Subcutaneous abdominal adipose tissue (tissue), 5 donors: ENCODE data around the gene PSKH1.
"Not testable (repeated sequence)": the region's sequence is repeated elsewhere in the genome, so short reads cannot be mapped to it uniquely, and the experiment has no call there.

ENCODE experiments used
- H3K27ac ChIP-seq: one replicate; pipeline ENCODE4 v1.7.0; 2013; ENCODE audit warnings: low read depth, mild to moderate bottlenecking, inconsistent platforms, low read length, moderate library complexity
- H3K27me3 ChIP-seq, 5 donors: one replicate each; pipeline ENCODE4 v1.7.0; 2013; ENCODE audit warnings: low read length in 5 of 5, inconsistent platforms in 1 of 5; ENCODE audit not compliant: control insufficient read depth in 5 of 5, insufficient read depth in 4 of 5
- H3K36me3 ChIP-seq, 5 donors: one replicate each; pipeline ENCODE4 v1.7.0; 2013; ENCODE audit warnings: low read length in 5 of 5; ENCODE audit not compliant: control insufficient read depth in 5 of 5, insufficient read depth in 5 of 5
- H3K4me1 ChIP-seq, 5 donors: one replicate each; pipeline ENCODE4 v1.7.0; 2013; ENCODE audit warnings: low read length in 5 of 5, mild to moderate bottlenecking in 3 of 5, moderate library complexity in 1 of 5; ENCODE audit not compliant: control insufficient read depth in 5 of 5, insufficient read depth in 5 of 5
- H3K4me3 ChIP-seq, 5 donors: one replicate each; pipeline ENCODE4 v1.7.0; 2013; ENCODE audit warnings: low read length in 5 of 5, low read depth in 1 of 5
- H3K9ac ChIP-seq, 5 donors: one replicate each; pipeline ENCODE4 v1.7.0; 2013; ENCODE audit warnings: low read length in 5 of 5, mild to moderate bottlenecking in 4 of 5, moderate library complexity in 3 of 5
- H3K9me3 ChIP-seq, 5 donors: one replicate each; pipeline ENCODE4 v1.7.0; 2013; ENCODE audit warnings: low read length in 5 of 5; ENCODE audit not compliant: control insufficient read depth in 5 of 5
- donor health status: healthy.
- donor health status: healthy.
- donor health status: healthy.
- donor health status: healthy.
- donor health status: healthy.

The PSKH1 gene

DNA sequence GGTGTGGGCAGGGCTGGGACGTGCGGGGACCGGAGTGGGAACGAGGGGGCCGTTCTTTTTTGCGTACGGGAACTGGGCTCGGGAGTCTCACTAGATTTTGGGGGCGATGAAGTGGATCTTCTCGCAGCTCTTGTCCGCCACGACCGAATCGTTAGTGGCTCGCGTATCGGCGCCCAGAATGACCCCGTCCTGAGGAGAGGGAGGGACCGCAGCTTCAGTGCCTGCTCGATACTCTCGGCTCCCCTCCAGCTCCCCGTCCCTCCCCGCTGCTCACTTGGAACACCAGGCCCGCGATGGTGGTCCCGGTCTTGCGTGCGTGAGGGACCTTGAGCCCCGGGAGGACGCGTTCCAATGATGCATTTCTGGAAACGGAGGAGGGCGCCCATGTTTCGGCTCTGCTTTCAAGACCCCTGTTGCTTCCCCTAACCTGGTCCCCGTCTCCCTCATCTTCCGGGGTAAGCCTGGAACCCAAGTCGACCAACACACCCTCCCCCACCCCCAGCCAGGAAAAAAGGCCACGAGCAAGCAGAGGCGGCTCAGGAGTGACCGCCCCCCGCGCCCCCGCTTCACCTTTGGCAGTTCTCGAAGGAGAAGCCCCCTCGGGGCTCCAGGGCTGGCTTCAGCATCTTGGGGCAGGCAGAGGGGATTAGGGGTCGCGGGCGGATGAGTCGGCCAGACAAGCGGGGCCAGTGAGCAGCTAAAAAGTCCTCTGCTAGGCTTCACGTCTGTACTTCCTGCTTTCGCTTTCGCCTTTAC is 43.2 kb downstream of the PSKH1 start, which contains the start of gene PSMB10:
PSMB10 (minus strand) TSS at position 727 of the 756 bp plus-strand sequence; CDS start at position 626, 101 bp downstream.
- Histone ChIP-seq H3K4me1 (peaks cover 5 to 36% (median 27%) of the 10 kb centered on the region in 5 donors), H3K27ac (peak within 1 kb of the TSS; percentile 89), H3K9ac (peak within 1 kb of the TSS; percentile 81 to 90 (median 88)), H3K9me3 (no peaks in the 10 kb centered on the region), H3K36me3 (peaks cover 0 to 44% (median 24%) of the 10 kb centered on the region in 5 donors), H3K27me3 (no peaks in the 10 kb centered on the region), H3K4me3 (peak within 1 kb of the TSS; percentile 80 to 95 (median 91))

DNA sequence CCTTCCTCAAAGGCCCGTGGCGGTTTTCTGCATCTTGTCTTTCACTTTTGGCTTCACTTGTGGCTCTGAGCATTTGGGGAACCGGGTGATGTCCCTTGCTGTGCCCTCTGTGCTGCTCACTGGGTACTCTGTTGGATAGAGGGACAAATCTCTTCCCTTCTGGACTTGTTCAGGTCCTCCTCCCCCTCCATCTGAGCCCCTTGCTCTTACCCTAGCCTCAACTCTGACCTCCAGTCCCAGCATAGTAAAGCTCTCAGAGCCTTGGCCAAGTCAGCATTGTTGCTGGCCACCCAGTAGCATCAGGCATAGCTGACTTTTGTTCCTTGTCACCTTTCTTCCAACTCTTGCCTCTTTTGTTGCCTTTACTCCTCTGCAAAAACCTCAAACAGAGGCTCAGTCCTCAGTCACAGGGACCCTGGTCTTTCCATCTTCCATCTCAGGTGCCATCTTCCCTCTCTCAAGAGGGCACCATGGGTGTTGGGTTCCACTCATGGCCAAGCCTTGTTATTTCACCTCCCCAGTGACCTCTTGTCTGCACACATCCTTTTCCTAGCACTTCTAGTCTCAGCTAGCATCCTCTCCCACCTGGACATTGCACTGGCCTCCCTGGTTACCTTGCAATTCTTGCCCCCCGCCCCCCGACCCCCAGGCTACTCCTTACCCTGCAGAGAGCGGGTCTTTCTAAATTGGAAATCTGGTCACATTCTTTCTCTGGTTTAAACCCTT is 44.0 kb downstream of the PSKH1 start:
- peaks cover 5 to 36% (median 28%) of the 10 kb centered on the region in 5 donors for H3K4me1 ChIP-seq
- H3K4me3 ChIP-seq = peak overlapping the region; percentile 71 to 95 (median 91)

DNA sequence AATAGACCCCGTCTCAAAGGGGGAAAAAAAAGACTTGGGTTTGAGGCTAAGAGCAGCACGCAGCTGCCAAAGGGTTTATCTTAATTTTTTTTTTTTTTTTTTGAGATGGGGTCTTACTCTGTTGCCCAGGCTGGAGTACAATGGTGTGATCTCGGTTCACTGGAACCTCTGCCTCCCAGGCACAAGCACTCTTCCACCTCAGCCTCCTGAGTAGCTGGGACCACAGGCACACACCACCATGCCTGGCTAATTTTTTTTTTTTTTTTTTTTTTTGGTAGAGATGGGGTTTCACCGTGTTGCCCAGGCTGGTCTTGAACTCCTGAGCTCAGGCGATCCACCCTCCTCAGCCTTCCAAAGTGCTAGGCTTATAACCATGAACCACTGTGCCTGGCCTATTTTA is 44.7 kb downstream of the PSKH1 start:
- H3K9me3 ChIP-seq, H3K9ac ChIP-seq, H3K27me3 ChIP-seq, H3K4me3 ChIP-seq: not testable (repeated sequence)
- peaks cover 5 to 39% (median 30%) of the 10 kb centered on the region in 5 donors for H3K4me1 ChIP-seq
- peak overlapping the region; percentile 89 for H3K27ac ChIP-seq
- H3K36me3 ChIP-seq = peaks cover 0 to 44% (median 33%) of the 10 kb centered on the region in 5 donors

More for the DNA sequence above, 44.0 kb downstream of the PSKH1 start:
- Histone ChIP-seq H3K27me3 (no peaks in the 10 kb centered on the region), H3K9ac (peak overlapping the region; percentile 81 to 90 (median 88)), H3K36me3 (peaks cover 0 to 43% (median 31%) of the 10 kb centered on the region in 5 donors), H3K27ac (peak overlapping the region; percentile 89), H3K9me3 (no peaks in the 10 kb centered on the region)

DNA sequence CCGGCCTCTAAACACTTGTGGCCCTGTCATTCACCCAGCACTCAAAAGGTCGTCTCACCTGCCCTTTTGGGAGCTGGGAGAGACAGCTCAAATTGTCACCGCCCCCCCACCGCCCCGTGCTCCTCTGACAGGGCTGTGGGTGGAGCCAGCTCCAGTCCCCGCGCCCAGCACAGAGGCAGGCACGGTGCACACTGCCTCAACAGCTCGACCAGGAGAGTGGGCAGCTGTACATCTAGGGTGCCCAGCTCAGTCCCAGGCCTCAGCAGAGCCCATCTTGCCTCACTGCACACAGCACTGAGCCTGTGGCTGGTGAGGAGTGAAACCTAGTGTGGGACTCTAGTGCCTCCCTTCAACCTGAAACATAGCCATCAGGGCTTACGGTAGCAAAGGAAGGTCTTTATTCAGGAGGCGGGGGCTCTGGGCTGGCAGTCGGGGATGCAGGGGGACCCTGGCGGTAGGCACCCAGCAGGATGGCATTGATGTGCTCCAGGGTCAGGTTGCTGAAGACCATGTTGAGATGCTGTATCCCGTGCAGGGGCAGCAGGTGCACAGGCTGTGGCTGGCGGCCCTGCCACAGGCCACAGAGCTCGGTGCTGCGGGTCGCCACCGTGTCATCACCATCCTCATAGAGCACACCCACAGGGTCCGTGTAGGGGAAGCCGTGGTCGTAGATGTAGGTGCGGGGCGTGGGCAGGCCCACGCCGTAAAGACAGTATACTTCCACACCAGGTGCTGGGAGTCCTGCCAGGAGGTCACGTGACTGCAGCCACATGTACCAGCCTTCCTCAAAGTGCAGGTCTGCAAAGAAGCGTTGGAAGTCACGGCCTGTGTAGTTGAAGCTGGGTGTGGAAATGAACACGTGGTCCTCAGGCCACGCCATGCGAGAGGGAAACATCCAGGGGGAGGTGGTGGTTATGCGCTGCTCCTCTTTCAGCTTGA is 46.7 kb downstream of the PSKH1 start:
- Histone ChIP-seq H3K9ac (no peak overlapping the region), H3K36me3 (peaks cover 0 to 51% (median 43%) of the 10 kb centered on the region in 5 donors), H3K4me1 (peaks cover 8 to 50% (median 39%) of the 10 kb centered on the region in 5 donors), H3K27ac (no peak overlapping the region), H3K4me3 (no peak overlapping the region), H3K9me3 (no peaks in the 10 kb centered on the region), H3K27me3 (no peaks in the 10 kb centered on the region)

DNA sequence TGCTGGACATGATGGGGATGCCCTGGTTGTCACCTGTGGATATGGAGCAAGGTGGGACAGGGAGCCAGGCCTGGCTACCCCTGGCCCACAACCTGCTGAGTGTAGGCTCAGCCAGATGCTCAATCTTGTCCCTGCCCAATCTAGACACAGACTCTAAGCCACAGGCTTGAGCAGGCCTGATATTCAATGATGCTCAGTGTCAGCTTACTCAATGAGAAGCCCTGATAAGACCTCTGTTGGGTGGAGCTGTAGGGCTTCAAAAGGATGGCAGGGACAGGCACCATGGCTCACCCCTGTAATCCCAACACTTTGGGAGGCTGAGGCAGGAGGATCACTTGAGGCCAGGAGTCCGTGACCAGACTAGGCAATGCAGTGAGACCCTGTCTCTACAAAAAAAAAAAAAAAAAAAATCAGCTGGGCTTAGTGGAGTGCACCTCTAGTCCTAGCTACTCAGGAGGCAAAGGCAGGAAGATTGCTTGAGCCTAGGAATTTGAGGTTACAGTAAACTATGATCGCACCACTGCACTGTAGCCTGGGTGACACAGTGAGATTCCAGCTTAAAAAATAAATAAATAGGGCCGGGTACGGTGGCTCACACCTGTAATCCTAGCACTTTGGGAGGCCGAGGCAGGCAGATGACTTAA is 47.5 kb downstream of the PSKH1 start:
- no peak overlapping the region for H3K4me3 ChIP-seq
- no peaks in the 10 kb centered on the region for H3K27me3 ChIP-seq
- H3K9me3 ChIP-seq = no peaks in the 10 kb centered on the region
- no peak overlapping the region for H3K27ac ChIP-seq
- H3K9ac ChIP-seq = no peak overlapping the region
- H3K36me3 ChIP-seq = peaks cover 0 to 56% (median 51%) of the 10 kb centered on the region in 5 donors
- peaks cover 6 to 50% (median 39%) of the 10 kb centered on the region in 5 donors for H3K4me1 ChIP-seq

DNA sequence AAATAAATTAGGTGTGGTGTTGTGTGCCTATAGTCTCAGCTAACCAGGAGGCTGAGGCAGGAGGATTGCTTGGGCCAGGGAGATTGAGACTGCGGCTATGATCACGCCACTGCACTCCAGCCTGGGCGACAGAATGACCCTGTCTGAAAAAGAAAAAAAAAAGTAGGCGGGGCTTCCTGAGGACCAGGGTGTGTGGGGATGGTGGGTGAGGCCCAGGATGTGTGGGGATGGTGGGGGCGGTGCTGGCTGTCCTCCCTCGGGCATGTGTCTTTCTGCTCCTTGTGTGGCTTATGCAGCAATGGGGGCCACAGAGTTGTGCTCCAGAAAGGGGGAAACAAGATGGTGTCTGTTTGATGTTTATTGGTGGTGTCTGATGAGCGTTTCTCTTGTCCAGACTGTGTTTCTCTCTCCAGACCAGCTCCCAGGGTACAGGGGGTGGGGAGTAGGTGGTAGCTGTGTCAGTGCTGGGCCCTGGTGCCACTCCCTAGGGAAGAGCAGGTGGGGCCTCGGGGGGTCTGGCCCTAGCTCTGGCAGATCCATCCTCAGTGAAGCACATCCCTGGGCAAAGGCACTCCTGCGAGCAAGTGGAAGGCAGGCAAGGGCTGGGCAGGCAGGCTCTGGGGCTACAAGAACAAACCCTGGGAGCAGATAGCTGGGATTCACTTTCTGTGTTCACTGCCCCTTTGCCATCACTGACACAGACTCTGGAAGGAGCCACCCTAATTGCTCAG is 48.6 kb downstream of the PSKH1 start:
- Histone ChIP-seq H3K9ac (no peak overlapping the region), H3K4me1 (peaks cover 7 to 48% (median 46%) of the 10 kb centered on the region in 5 donors)

DNA sequence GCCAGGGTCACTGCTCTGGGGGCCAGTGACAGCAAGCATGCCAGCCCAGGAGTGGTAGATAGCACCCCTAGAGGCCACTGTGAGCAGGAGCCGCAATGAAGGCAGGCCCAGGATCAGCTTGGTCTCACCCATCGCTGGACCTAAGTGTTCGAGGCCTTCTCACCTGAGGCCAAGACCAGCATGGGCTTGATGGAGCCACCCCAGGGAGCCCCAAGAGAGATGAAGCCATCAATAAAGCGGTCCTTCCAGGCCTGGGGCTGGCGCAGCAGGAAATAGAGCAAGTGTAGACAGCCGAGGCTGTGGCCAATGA is 49.1 kb downstream of the PSKH1 start:
- no peaks in the 10 kb centered on the region for H3K27me3 ChIP-seq
- no peak overlapping the region for H3K9ac ChIP-seq
- no peak overlapping the region for H3K4me3 ChIP-seq
- H3K36me3 ChIP-seq = peaks cover 0 to 72% (median 67%) of the 10 kb centered on the region in 5 donors
- H3K4me1 ChIP-seq = peaks cover 7 to 43% (median 40%) of the 10 kb centered on the region in 5 donors
- no peaks in the 10 kb centered on the region for H3K9me3 ChIP-seq
- H3K27ac ChIP-seq = no peak overlapping the region

More for the DNA sequence above, 48.6 kb downstream of the PSKH1 start:
- Histone ChIP-seq H3K4me3 (no peak overlapping the region), H3K27ac (no peak overlapping the region), H3K27me3 (no peaks in the 10 kb centered on the region), H3K36me3 (peaks cover 0 to 67% (median 62%) of the 10 kb centered on the region in 5 donors), H3K9me3 (no peaks in the 10 kb centered on the region)

DNA sequence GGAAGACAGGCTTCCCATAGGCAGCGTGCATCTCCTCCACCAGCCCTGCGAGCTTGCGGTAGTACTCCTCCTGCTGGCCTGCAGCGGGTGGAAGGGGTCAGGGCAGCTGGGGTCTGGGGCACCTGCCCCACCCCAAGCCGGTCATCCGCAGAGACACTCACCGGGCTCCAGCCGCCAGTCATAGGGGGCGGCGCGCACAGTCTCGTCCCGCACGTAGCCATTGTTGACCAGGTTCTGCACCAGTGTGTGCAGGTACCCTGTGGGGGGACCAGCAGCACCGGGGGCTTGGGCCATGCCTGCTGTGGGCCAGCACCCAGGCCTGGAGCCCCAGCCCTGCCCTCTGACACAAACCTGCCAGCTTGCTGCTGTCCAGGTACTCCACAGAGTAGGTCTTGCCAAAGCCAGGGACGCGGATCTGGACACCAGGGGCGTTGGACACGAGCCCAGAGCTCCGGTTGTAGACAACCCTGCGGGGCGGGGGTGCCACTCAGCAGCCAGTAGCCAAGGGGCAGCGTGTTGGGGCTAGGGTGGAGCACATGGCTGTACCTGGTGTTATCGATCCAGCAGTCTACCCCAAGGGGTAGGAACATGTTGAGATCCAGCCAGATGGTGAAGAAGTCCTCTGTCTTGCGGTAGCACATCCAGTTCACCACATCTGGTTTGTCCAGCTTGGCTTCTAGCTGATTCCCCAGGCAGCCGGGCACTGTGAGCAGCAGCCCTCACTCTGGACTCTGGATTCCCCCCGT is 49.6 kb downstream of the PSKH1 start:
- peaks cover 7 to 38% (median 36%) of the 10 kb centered on the region in 5 donors for H3K4me1 ChIP-seq
- no peaks in the 10 kb centered on the region for H3K27me3 ChIP-seq
- H3K27ac ChIP-seq = peak overlapping the region; percentile 74
- H3K9ac ChIP-seq = peak overlapping the region in 1 of 5 donors; percentile 1
- no peak overlapping the region for H3K4me3 ChIP-seq
- H3K9me3 ChIP-seq = no peaks in the 10 kb centered on the region
- H3K36me3 ChIP-seq = peaks cover 0 to 78% (median 72%) of the 10 kb centered on the region in 5 donors
